Measurements from ENCODE around the gene NOS2. TPM values are rescaled to one million over a fixed set of nuclear protein-coding genes. Genes with fewer than 3 reads are reported as not detected.
"Not testable (repeated sequence)": the region's sequence is repeated elsewhere in the genome, so short reads cannot be mapped to it uniquely, and the experiment has no call there.

The NOS2 gene
- total RNA-seq, 8 experiments from 2014 or later = 0.09 to 1.3 (median 0.20) TPM

GRCh38 chr17:27756467-27757371 lies 43.6 kb downstream of the NOS2 start:
- no peak overlapping the region for H3K27ac ChIP-seq
- ATAC-seq (replicated peaks in 6 of 8) = peak in 5 of 8 experiments; percentile 34 to 78 (median 56)
- no peaks in the 10 kb centered on the region for H3K4me1 ChIP-seq (replicated peaks in 1 of 2)
- H3K4me3 ChIP-seq = no peak overlapping the region
- in situ Hi-C loops (cut with MboI; ENCODE audit: low pct_unique_long_range_greater_than_20kb in 2 of 9, low sequenced_read_pairs in 9 of 9, unreplicated experiment in 9 of 9) = loop anchor here in 1 of 9 experiments (25.0 kb wide), 2 partner anchors 94 to 106 kb away; no protein-coding TSS in a partner anchor
- WGBS, 10 experiments = 0 to 80% (median 58%) methylated on average over 1 to 11 of the region's 17 CpGs; no CpG with 5 or more reads in 2 of the 10 experiments

- in situ Hi-C loops (cut with MboI; ENCODE audit: low pct_unique_long_range_greater_than_20kb in 2 of 9, low sequenced_read_pairs in 9 of 9, unreplicated experiment in 9 of 9) = loop anchor here in 1 of 9 experiments (25.0 kb wide), 2 partner anchors 94 to 106 kb away; no protein-coding TSS in a partner anchor
- no peak for ATAC-seq (replicated peaks in 6 of 8)
- WGBS, 10 experiments = 55 to 90% (median 83%) methylated on average over 1 to 5 of the region's 28 CpGs; no CpG with 5 or more reads in 4 of the 10 experiments
These were observed 44.4 kb downstream of the NOS2 start for GRCh38 chr17:27755706-27756466.

DNA sequence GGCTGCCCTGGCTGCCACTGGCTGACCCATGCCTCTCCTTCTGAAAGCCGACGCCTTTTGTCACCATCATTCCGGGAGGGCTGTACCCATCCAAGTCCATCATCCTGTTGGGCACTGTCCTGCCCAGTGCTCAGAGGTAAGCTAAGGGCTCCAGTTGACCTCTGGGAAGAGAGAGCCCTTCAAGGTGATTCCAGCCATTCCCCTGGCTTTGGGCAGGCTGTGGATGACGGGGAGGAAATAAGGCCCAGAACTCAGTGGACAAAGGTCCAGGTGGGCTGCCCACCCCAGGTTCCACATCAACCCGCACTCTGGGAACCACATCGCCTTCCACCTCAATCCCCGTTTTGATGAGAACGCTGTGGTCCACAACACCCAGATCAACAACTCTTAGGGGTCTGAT lies 45.8 kb downstream of the NOS2 start:
- Histone ChIP-seq H3K4me3 (no peak overlapping the region), H3K4me1 (replicated peaks in 1 of 2) (no peaks in the 10 kb centered on the region), H3K27ac (no peak overlapping the region)
- no peak for ATAC-seq (replicated peaks in 6 of 8)
- in situ Hi-C loops (cut with MboI; ENCODE audit: low pct_unique_long_range_greater_than_20kb in 2 of 9, low sequenced_read_pairs in 9 of 9, unreplicated experiment in 9 of 9) = loop anchor here in 1 of 9 experiments (25.0 kb wide), 2 partner anchors 92 to 108 kb away; no protein-coding TSS in a partner anchor
- WGBS, 10 experiments = 11 to 100% (median 88%) methylated on average over 1 to 7 of the region's 8 CpGs; no CpG with 5 or more reads in 4 of the 10 experiments

More at GRCh38 chr17:27755706-27756466, 44.4 kb downstream of the NOS2 start:
- no peak overlapping the region for H3K27ac ChIP-seq
- H3K4me3 ChIP-seq = no peak overlapping the region
- no peaks in the 10 kb centered on the region for H3K4me1 ChIP-seq (replicated peaks in 1 of 2)

GRCh38 chr17:27753726-27754125 lies 46.6 kb downstream of the NOS2 start:
- not testable (repeated sequence) for ATAC-seq (replicated peaks in 6 of 8); H3K4me1 ChIP-seq (replicated peaks in 1 of 2); H3K4me3 ChIP-seq; H3K27ac ChIP-seq
- in situ Hi-C loops (cut with MboI; ENCODE audit: low pct_unique_long_range_greater_than_20kb in 2 of 9, low sequenced_read_pairs in 9 of 9, unreplicated experiment in 9 of 9) = loop anchor here in 1 of 9 experiments (25.0 kb wide), 2 partner anchors 91 to 109 kb away; no protein-coding TSS in a partner anchor
- 58 to 94% (median 87%) methylated on average over 1 to 5 of the region's 13 CpGs; no CpG with 5 or more reads in 4 of the 10 experiments for WGBS, 10 experiments

DNA sequence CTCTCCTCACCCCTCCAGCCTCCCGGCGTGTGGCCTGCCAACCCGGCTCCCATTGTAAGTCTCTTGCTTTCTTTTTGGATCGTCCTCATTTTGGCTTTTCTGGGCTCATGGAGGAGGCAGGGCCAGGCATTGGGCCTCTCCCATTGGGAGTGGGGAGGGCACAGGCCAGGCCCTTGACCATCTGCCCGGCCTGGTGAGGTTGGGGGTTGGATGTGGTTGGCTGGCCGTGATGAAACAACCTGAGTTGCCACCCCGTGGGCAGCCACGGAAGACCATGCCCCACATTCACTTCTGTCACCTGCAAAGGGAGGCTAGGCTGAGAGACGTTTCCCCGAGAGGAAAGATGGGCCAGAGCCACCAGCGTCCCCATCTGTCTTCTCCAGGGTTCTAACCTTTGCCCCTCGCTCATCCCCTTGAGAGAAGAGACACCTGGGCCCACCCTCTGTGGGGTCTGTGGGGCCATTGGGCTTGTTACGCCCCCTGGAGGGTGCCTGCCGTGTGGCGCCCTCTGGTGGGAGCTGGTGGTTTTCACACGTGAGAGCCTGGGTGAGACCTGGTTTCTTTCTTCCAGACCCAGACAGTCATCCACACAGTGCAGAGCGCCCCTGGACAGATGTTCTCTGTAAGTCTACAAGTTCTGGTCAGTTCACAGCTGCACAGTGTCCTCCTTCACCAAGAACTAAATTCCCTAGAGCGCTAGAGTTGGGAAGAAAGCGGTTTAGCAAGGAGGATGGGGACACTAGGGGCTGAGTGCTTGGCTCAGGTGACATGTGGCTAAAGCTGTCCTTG lies 47.3 kb downstream of the NOS2 start:
- in situ Hi-C loops (cut with MboI; ENCODE audit: low pct_unique_long_range_greater_than_20kb in 2 of 9, low sequenced_read_pairs in 9 of 9, unreplicated experiment in 9 of 9) = loop anchor here in 1 of 9 experiments (25.0 kb wide), 2 partner anchors 91 to 109 kb away; no protein-coding TSS in a partner anchor
- peak in 3 of 8 experiments; percentile 39 to 71 (median 61) for ATAC-seq (replicated peaks in 6 of 8)
- WGBS, 10 experiments = 94% methylated on average over 2 of the region's 19 CpGs; no CpG with 5 or more reads in 9 of the 10 experiments

GRCh38 chr17:27751622-27752490 lies 48.5 kb downstream of the NOS2 start:
- in situ Hi-C loops (cut with MboI; ENCODE audit: low pct_unique_long_range_greater_than_20kb in 2 of 9, low sequenced_read_pairs in 9 of 9, unreplicated experiment in 9 of 9) = loop anchor here in 1 of 9 experiments (25.0 kb wide), 2 partner anchors 90 to 110 kb away; no protein-coding TSS in a partner anchor
- WGBS, 10 experiments = 0 to 100% (median 80%) methylated on average over 1 to 8 of the region's 19 CpGs; no CpG with 5 or more reads in 1 of the 10 experiments
- no peak overlapping the region for H3K4me3 ChIP-seq
- H3K4me1 ChIP-seq (replicated peaks in 1 of 2) = no peaks in the 10 kb centered on the region
- ATAC-seq (replicated peaks in 6 of 8) = peak in 1 of 8 experiments; percentile 12
- H3K27ac ChIP-seq = no peak overlapping the region

More for the DNA sequence above, 47.3 kb downstream of the NOS2 start:
- not testable (repeated sequence) for H3K27ac ChIP-seq; H3K4me3 ChIP-seq; H3K4me1 ChIP-seq (replicated peaks in 1 of 2)

- no peak for ATAC-seq (replicated peaks in 6 of 8)
- no peak overlapping the region for H3K27ac ChIP-seq
- in situ Hi-C loops (cut with MboI; ENCODE audit: low pct_unique_long_range_greater_than_20kb in 2 of 9, low sequenced_read_pairs in 9 of 9, unreplicated experiment in 9 of 9) = loop anchor here in 1 of 9 experiments (25.0 kb wide), 2 partner anchors 89 to 111 kb away; no protein-coding TSS in a partner anchor
- H3K4me1 ChIP-seq (replicated peaks in 1 of 2) = no peaks in the 10 kb centered on the region
- WGBS, 10 experiments = 38% methylated on average over 3 of the region's 8 CpGs; no CpG with 5 or more reads in 9 of the 10 experiments
- H3K4me3 ChIP-seq = no peak overlapping the region
These were observed 49.2 kb downstream of the NOS2 start for GRCh38 chr17:27751166-27751565.

- not testable (repeated sequence) for H3K4me3 ChIP-seq; H3K27ac ChIP-seq; H3K4me1 ChIP-seq (replicated peaks in 1 of 2); ATAC-seq (replicated peaks in 6 of 8)
- 59 to 100% (median 75%) methylated on average over 2 to 4 of the region's 15 CpGs; no CpG with 5 or more reads in 6 of the 10 experiments for WGBS, 10 experiments
- in situ Hi-C loops (cut with MboI; ENCODE audit: low pct_unique_long_range_greater_than_20kb in 2 of 9, low sequenced_read_pairs in 9 of 9, unreplicated experiment in 9 of 9) = loop anchor here in 3 of 9 experiments (25.0 kb wide), 4 partner anchors 87 to 212 kb away; partner anchors contain the start of gene LGALS9 (in 1 of the 3)
These were observed 50.7 kb downstream of the NOS2 start for GRCh38 chr17:27749562-27750150.

- in situ Hi-C loops (cut with MboI; ENCODE audit: low pct_unique_long_range_greater_than_20kb in 2 of 9, low sequenced_read_pairs in 9 of 9, unreplicated experiment in 9 of 9) = loop anchor here in 2 of 9 experiments (25.0 kb wide), 2 partner anchors 111 to 211 kb away; partner anchors contain the start of gene LGALS9 (in 1 of the 2)
- 21 to 83% (median 55%) methylated on average over 1 to 5 of the region's 5 CpGs; no CpG with 5 or more reads in 4 of the 10 experiments for WGBS, 10 experiments
- Histone ChIP-seq H3K4me3 (no peak overlapping the region), H3K27ac (no peak overlapping the region), H3K4me1 (replicated peaks in 1 of 2) (no peaks in the 10 kb centered on the region)
- ATAC-seq (replicated peaks in 6 of 8) = no peak
These were observed 51.9 kb downstream of the NOS2 start for GRCh38 chr17:27748360-27748825.

- H3K4me1 ChIP-seq (replicated peaks in 1 of 2) = no peaks in the 10 kb centered on the region
- H3K4me3 ChIP-seq = no peak overlapping the region
- 58 to 90% (median 79%) methylated on average over 1 to 10 of the region's 13 CpGs; no CpG with 5 or more reads in 1 of the 10 experiments for WGBS, 10 experiments
- no peak for ATAC-seq (replicated peaks in 6 of 8)
- in situ Hi-C loops (cut with MboI; ENCODE audit: low pct_unique_long_range_greater_than_20kb in 2 of 9, low sequenced_read_pairs in 9 of 9, unreplicated experiment in 9 of 9) = loop anchor here in 2 of 9 experiments (25.0 kb wide), 2 partner anchors 110 to 210 kb away; partner anchors contain the start of gene LGALS9 (in 1 of the 2)
- H3K27ac ChIP-seq = no peak overlapping the region
These were observed 52.6 kb downstream of the NOS2 start for GRCh38 chr17:27747462-27748359.

Measured in motor neuron (in vitro differentiated cells).